ENCODE results near the gene SKA1.
"Not testable (repeated sequence)": the region's sequence is repeated elsewhere in the genome, so short reads cannot be mapped to it uniquely, and the experiment has no call there.

Gene SKA1

GRCh38 chr18:50432915-50433314, 58.1 kb downstream of the SKA1 start:
- no peak for FAIRE-seq

- FAIRE-seq = not testable (repeated sequence)
Observed at GRCh38 chr18:50436742-50437141, 61.9 kb downstream of the SKA1 start.

DNA sequence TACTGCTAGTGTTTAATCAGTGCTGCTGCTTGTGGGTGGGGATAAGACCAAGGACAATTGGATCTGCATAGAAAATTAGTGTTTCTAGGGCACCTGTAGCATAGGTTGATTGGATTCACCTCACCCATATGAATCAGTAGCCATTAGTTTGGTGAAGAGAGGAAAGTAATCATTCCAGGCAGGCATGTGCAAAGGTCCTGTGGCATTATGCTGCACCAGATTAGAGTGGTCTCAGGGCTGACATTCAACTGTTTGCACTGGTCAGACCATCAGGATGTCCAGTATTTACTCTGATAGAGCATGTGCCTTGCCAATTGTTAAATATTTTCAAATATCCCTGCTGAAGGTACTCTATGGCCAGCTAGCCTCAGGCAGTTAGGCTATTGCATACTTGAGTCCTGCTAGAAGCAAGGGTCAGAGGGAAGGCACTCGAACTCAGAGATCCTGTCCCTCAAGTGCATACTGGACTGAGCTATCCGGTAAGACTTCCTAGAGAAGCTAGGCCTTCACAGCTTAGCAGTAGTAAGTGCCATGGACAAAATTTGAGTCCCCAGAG, 64.7 kb downstream of the SKA1 start:
- no peak for FAIRE-seq

DNA sequence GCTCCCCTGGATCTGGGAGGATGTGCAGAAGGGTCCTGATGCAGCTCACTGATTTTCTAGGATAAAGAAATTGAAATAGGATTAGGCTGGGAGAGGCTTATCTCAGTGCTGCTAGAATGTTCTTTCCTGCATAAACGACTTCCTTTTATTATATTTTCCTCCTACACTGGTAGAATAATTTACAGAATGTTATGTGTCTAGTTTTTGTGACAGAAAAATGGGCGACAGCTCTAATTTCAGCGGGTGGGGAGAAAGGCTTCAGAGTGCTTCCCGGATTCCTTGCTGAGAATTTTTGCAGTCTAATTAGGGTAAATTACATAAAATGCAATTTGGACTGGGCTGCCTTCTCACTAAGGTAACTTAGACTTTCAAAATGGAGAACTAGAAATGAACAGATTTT, 66.2 kb downstream of the SKA1 start:
- no peak for FAIRE-seq

DNA sequence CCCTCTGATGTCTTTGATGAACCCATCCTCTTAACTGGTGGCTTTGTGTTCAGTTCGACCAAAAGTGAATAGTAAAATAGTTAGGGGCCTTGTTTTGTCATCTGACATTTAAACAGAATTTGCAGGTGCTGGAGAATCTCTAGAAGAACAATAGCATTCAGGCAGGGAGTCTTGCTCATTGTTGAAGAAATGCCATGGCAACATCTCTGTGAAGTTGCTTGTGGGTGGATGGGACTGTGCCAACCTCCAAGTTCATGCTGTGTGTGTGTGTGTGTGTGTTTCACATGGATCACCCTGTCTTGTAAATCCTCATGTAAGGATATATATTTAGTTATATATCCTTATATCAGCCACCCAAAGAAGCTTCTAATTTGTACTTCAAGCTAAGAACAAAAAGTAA, 66.7 kb downstream of the SKA1 start:
- no peak for FAIRE-seq

Measured in TTC549 (cell line).